Embryonic facial prominence (tissue), 1 donor: ENCODE results near the gene EIF3J.
"Not testable (repeated sequence)": the region's sequence is repeated elsewhere in the genome, so short reads cannot be mapped to it uniquely, and the experiment has no call there.

Experiments used
- DNase-seq: peaks from one replicate; pipeline ENCODE4 v3.0.0-alpha.2; 2016; ENCODE audit errors: extremely low spot score

The EIF3J gene

GRCh38 chr15:44536962-44537734 is at the start of gene EIF3J:
EIF3J (plus strand) TSS chr15:44537147; CDS start chr15:44537195, 48 bp downstream.
- peak; percentile 93 for DNase-seq

- DNase-seq, result no peak
Observed at GRCh38 chr15:44489464-44489863, 47.5 kb upstream of the EIF3J start.

GRCh38 chr15:44490622-44491021 is 46.3 kb upstream of the EIF3J start:
- no peak for DNase-seq

- DNase-seq, result no peak
Observed at GRCh38 chr15:44492040-44492439, 44.9 kb upstream of the EIF3J start.

GRCh38 chr15:44492672-44493071 is 44.3 kb upstream of the EIF3J start:
- DNase-seq, result no peak

- no peak for DNase-seq
Observed at GRCh38 chr15:44495562-44495961, 41.4 kb upstream of the EIF3J start.

GRCh38 chr15:44500555-44500954 is 36.4 kb upstream of the EIF3J start:
- no peak for DNase-seq

- DNase-seq, result peak; percentile 18
Observed at GRCh38 chr15:44501768-44502366, 35.1 kb upstream of the EIF3J start.

- DNase-seq, result no peak
Observed at GRCh38 chr15:44516436-44516835, 20.5 kb upstream of the EIF3J start.

- no peak for DNase-seq
Observed at GRCh38 chr15:44519537-44519936, 17.4 kb upstream of the EIF3J start.

GRCh38 chr15:44525018-44525417 is 11.9 kb upstream of the EIF3J start:
- DNase-seq, result no peak

- DNase-seq, result no peak
Observed at GRCh38 chr15:44527241-44527640, 9.7 kb upstream of the EIF3J start.

GRCh38 chr15:44529864-44530604 is 6.9 kb upstream of the EIF3J start:
- DNase-seq, result no peak

GRCh38 chr15:44530653-44531052 is 6.3 kb upstream of the EIF3J start:
- DNase-seq, result no peak

- not testable (repeated sequence) for DNase-seq
Observed at GRCh38 chr15:44532275-44532674, 4.7 kb upstream of the EIF3J start.

GRCh38 chr15:44532689-44533088 is 4.3 kb upstream of the EIF3J start:
- no peak for DNase-seq

GRCh38 chr15:44535092-44535491 is 1.9 kb upstream of the EIF3J start:
- DNase-seq, result no peak

GRCh38 chr15:44535523-44536301 is 1.2 kb upstream of the EIF3J start:
- no peak for DNase-seq

GRCh38 chr15:44536302-44536961 is 515 bp upstream of the EIF3J start:
- DNase-seq, result peak; percentile 11

- DNase-seq, result peak; percentile 25
Observed at GRCh38 chr15:44537735-44538240, 841 bp downstream of the EIF3J start.

GRCh38 chr15:44541282-44541958 is 4.5 kb downstream of the EIF3J start:
- DNase-seq, result no peak
